Activated T-helper 1 cell treated with Interleukin-2 at 50 U/mL for 16 hours (primary cell): Measurements from ENCODE around the gene PCDHA13.
"Not testable (repeated sequence)": the region's sequence is repeated elsewhere in the genome, so short reads cannot be mapped to it uniquely, and the experiment has no call there.

ENCODE experiments used
- DNase-seq: peaks from one replicate; pipeline ENCODE4 v3.0.0-alpha.2; 2020; ENCODE audit warnings: low read depth

Gene PCDHA13

GRCh38 chr5:140870221-140871201 lies 11.4 kb upstream of the PCDHA13 start:
- no peak for DNase-seq

- no peak for DNase-seq
Observed at GRCh38 chr5:140875085-140876065, 6.5 kb upstream of the PCDHA13 start, which contains the start of gene PCDHA12. TSS of gene PCDHA12 (plus strand) at chr5:140875308. CDS start at chr5:140875473, 165 bp downstream.

- DNase-seq = not testable (repeated sequence)
Observed at GRCh38 chr5:140876541-140877261, 5.2 kb upstream of the PCDHA13 start.

DNA sequence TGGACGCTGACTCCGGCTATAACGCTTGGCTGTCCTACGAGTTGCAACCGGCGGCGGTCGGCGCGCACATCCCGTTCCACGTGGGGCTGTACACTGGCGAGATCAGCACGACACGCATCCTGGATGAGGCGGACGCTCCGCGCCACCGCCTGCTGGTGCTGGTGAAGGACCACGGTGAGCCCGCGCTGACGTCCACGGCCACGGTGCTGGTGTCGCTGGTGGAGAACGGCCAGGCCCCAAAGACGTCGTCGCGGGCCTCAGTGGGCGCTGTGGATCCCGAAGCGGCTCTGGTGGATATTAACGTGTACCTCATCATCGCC lies 4.7 kb upstream of the PCDHA13 start:
- no peak for DNase-seq

DNA sequence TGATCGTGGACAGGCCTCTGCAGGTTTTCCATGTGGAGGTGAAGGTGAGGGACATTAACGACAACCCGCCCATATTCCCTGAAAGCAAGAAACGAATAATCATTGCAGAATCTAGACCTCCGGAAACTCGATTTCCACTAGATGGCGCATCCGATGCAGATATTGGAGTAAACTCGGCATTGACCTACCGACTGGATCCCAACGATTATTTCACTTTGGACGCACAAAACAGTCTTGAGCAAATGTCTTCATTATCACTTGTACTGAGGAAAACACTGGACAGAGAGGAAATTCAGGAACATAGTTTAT lies 621 bp downstream of the PCDHA13 start:
- no peak for DNase-seq

DNA sequence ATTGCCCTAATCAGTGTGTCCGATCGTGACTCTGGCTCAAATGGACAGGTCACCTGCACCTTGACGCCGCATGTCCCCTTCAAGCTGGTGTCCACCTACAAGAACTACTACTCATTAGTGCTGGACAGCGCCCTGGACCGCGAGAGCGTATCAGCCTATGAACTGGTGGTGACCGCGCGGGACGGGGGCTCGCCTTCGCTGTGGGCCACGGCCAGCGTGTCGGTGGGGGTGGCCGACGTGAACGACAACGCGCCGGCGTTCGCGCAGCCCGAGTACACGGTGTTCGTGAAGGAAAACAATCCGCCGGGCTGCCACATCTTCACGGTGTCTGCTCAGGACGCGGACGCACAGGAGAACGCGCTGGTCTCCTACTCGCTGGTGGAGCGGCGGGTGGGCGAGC lies 1.4 kb downstream of the PCDHA13 start:
- no peak for DNase-seq

DNA sequence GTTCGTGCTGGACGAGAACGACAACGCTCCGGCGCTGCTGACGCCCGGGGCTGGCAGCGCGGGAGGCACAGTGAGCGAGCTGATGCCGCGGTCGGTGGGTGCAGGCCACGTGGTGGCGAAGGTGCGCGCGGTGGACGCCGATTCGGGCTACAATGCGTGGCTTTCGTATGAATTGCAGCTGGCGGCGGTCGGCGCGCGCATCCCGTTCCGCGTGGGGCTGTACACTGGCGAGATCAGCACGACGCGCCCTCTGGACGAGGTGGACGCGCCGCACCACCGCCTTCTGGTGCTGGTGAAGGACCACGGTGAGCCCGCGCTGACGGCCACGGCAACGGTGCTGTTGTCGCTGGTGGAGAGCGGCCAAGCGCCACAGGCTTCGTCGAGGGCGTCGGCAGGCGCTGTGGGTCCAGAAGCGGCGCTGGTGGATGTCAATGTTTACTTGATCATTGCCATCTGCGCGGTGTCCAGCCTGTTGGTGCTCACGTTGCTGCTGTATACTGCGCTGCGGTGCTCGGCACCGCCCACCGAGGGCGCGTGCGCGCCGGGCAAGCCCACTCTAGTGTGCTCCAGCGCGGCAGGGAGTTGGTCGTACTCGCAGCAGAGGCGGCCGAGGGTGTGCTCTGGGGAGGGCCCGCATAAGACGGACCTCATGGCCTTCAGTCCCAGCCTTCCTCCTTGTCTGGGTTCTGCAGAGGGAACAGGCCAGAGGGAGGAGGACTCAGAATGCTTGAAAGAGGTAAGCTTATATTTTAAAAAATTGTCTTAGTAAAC lies 2.2 kb downstream of the PCDHA13 start:
- no peak for DNase-seq

DNA sequence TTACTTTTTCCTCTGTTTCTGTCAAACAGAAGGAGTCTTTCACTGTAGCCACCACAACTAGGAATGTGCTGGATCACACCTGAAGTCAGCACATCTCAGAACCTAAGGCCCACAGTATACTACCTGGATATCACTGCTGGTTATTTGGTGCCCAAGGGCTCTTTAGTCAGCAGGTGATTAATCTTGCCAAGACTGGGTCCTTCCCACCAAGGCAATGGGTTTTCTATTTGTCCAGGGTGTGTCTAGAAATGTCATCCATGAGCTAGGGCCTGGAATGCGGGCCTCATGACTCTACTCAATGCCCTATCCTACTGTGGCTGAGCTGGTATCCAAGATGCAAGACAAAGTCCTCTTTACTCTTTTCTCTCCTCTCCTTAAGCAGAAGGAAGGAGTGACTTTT lies 34.4 kb downstream of the PCDHA13 start:
- DNase-seq = no peak

GRCh38 chr5:140923601-140924000 lies 41.7 kb downstream of the PCDHA13 start:
- DNase-seq = no peak

GRCh38 chr5:140925806-140926442 lies 44.0 kb downstream of the PCDHA13 start, which contains the start of gene PCDHAC1:
TSS of gene PCDHAC1 (plus strand) at chr5:140926299. CDS start at chr5:140926893, 594 bp downstream.
- no peak for DNase-seq

DNA sequence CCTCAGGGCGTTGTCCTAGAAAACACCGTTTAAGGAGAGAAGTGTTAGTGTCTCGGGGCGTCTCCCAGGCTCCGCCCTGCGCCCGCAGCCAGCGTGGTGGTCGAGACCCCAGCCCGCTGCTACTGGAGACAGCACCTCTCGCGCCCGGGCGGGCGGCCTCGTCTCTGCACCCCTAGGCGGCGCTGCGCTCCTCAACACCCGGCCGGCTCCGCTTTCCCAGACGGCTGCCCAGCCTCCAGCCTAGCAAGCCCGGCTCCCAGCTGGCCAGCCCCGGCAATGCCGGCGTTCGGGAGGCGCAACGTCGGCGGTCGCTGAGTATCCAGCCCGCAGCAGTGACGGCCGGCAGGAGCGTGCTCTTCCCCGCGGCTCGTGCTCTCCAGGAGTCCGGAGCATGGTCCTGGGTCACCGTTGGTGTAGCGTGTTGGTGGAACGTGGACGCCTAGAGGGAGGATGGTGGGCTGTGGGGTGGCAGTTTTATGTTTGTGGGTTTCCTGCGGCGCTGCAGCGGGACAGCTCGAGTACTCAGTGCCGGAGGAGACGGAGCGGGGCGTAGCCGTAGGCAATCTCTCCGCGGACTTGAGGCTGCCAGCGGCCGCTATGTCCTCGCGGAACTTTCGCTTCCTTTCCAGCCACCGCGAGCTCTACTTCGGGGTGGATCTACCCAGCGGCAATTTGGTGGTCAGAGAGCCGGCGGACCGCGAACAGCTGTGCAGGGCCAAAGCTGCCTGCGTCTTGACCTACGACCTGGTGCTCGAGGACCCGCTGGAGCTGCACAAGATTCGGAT lies 44.7 kb downstream of the PCDHA13 start:
- DNase-seq = no peak

GRCh38 chr5:140927228-140927573 lies 45.3 kb downstream of the PCDHA13 start:
- no peak for DNase-seq
